HG02571 (cell line): Measurements from ENCODE around the gene C22orf42.
"Not testable (repeated sequence)": the region's sequence is repeated elsewhere in the genome, so short reads cannot be mapped to it uniquely, and the experiment has no call there.

ENCODE experiments used
- ATAC-seq: cut with Tn5 transposase; IDR thresholded peaks from one replicate; pipeline ENCODE4 v1.9.1; 2021; ENCODE audit warnings: mild to moderate bottlenecking, moderate library complexity; ENCODE audit not compliant: unreplicated experiment

Gene C22orf42, protein sequence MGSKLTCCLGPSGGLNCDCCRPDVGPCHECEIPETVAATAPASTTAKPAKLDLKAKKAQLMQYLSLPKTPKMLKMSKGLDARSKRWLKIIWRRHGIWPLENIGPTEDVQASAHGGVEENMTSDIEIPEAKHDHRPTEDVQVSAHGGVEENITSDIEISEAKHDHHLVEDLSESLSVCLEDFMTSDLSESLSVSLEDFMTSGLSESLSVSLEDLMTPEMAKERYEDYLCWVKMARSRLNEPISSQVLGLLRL

GRCh38 chr22:32158712-32159533 is at the start of gene C22orf42:
TSS of gene C22orf42 (minus strand) at chr22:32159303. CDS start at chr22:32159215, 88 bp downstream.
- no peak for ATAC-seq

- ATAC-seq, result no peak
Observed at GRCh38 chr22:32208681-32209080, 49.6 kb upstream of the C22orf42 start.

- no peak for ATAC-seq
Observed at GRCh38 chr22:32207971-32208480, 48.9 kb upstream of the C22orf42 start.

GRCh38 chr22:32206774-32207758 is 48.0 kb upstream of the C22orf42 start:
- ATAC-seq, result no peak

DNA sequence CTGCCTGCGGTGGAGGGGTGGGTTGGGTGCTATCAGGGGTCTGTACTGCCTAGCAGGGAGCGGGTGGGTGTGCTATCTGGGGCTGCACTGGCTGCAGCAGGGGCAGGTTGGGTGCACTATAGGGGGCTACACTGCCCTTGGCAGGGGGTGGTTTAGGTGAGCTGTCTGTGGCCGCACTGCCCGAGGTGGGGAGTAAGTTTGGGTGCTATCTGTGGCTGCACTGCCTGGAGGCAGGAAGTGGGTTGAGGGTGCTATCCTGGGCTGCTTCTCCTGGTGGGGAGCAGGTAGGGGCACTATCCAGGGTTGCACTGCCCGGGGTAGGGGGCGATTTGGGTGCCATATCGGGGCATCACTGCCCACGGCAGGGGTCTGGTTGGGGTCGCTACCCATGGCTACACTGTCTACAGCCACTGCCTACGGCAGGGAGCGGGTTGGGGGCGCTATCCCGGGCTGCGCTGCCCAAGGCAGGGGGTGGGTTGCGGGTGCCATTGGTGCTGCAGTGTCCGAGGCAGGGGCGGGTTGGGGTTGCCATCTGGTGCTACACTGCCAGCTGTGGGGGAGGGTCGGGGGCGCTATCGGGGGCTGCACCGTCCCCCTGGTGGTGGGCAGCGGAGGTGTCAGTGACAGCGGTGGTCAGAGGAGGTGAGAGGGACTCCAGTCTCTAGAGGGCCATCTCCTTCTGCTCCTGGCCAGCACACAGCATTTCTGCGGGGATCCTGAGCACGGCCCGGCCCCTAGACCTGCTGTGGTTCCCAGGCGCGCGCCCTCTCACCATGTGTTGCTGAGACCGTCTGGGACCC is 47.1 kb upstream of the C22orf42 start:
- ATAC-seq, result no peak

GRCh38 chr22:32204856-32205722 is 46.0 kb upstream of the C22orf42 start, which contains the start of gene RFPL2:
TSS of gene RFPL2 (minus strand) at chr22:32205073. CDS start at chr22:32202451, 2,622 bp downstream.
- no peak for ATAC-seq

DNA sequence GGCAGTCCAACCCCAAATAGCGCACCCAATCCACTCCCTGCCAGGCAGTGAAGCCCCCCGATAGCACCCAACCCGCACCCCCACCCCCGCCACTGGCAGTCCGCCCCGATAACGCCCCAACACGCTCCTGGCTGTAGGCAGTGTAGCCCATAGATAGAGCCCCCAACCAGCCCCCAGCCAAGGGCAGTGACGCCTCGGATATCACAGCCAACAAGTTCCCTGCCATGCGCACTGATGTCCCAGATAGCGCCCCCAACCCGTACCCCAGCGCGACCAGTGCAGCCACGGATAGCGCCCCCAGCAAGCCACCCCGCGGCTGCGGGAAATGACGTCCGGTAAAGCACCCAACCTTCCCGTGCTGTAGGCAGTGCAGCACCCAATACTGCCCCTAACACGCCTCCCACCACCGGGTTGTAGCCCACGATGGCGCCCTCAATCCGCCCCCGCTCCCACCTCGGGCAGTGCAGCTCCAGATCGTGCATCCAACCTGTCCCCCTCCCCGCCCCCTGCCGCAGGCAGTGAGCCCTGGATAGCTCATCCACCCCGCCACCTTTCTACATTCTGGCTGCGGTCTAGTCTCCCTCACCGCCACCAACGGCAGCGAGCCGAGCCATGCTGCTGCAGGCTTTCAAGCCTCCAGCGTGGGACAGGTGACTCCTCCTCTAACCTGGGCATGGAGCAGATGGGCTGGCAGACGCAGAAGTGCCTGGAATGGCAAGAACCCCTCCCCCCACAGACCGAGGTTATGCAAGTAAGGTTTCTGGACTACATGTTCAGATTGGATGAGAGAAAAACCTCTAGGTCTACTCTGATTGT is 45.1 kb upstream of the C22orf42 start:
- ATAC-seq, result no peak

DNA sequence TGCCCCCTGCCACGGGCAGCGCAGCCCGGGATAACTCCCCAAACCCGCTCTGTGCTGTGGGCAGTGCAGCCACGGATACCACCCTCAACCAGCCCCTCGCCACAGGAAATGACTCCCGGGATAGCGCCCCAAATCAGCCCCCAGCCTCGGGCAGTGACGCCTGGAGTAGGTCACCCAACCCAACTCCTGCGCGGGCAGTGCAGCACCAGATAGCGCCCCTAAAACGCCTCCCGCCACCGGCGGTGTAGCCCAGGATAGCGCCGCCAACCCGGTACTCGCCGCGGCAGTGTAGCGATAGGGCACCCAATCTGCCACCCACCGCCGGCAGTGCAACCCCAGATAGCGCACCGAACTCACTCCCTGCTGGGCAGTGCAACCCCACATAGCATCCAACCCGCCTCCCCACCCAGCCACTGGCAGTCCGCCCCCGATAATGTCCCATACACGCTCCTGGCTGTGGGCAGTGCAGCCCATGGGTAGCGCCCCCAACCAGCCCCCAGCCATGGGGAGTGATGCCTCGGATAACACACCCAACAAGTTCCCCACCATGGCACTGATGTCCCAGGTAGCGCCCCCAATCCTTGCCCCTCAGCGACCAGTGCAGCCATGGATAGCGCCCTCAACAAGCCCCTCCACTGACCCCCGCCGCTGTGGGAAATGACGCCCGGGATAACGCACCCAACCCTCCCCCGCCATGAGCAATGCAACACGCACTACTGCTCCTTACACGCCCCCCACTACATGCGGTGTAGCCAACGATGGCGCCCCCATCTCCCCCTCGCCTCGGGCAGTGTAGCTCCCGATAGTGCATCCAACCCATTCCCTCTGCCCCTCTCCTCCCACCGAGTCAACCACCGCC is 44.3 kb upstream of the C22orf42 start:
- ATAC-seq, result no peak

GRCh38 chr22:32202539-32203180 is 43.6 kb upstream of the C22orf42 start:
- ATAC-seq, result no peak

DNA sequence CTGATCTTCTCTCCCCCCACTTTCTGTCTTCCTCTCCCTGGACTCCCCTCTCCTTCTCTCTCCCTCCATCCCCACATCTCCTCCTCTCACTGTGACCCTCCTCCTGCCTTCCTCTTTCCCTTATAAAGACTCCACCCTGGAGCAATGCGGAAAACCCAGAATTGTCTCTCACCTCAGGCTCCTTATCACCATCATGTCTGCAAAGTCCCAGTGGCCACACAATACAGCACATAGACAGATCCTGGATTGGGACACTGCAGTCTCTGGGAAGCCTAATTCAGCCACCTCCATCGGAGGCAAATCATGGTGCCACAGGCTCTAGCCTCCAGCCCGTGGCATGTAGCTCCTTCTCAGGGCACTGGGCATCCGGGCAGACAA is 43.0 kb upstream of the C22orf42 start:
- no peak for ATAC-seq

GRCh38 chr22:32200752-32201151 is 41.6 kb upstream of the C22orf42 start:
- no peak for ATAC-seq

DNA sequence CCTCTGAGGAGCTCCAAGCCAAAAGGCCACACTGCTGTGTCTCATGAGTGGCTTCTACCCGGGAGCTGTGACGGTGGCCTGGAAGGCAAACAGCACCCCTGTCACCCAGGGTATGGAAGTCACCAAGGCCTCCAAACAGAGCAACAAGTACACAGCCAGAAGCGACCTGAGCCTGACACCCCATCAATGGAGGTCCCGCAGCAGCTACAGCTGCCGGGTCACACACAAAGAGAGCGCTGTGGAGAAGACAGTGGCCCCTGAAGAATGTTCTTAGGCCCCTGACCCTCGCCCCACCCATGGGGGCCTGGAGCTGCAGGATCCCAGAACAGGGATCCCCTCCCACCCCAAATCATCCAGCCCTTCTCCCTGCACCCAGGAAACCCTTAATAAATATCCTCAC is 40.9 kb upstream of the C22orf42 start:
- no peak for ATAC-seq

DNA sequence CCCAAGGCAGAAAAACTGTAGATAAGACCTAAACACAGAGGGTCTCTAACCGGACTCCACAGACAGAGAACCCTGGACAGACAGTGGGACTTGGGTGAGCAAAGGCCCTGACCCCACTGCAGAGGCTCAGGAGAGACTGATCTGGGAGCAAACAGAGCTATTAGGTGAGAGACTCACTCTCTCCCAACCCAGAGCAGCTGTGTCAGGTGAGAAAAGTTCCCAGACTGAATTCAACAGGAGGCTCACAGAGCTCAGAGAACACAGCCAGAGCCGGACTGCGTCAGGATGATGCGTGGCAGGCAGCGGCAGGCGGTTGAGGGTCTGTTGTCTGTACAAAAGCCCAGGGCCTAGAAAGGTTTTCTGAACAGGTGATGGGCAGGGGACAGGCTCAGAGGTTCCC is 40.2 kb upstream of the C22orf42 start:
- no peak for ATAC-seq

DNA sequence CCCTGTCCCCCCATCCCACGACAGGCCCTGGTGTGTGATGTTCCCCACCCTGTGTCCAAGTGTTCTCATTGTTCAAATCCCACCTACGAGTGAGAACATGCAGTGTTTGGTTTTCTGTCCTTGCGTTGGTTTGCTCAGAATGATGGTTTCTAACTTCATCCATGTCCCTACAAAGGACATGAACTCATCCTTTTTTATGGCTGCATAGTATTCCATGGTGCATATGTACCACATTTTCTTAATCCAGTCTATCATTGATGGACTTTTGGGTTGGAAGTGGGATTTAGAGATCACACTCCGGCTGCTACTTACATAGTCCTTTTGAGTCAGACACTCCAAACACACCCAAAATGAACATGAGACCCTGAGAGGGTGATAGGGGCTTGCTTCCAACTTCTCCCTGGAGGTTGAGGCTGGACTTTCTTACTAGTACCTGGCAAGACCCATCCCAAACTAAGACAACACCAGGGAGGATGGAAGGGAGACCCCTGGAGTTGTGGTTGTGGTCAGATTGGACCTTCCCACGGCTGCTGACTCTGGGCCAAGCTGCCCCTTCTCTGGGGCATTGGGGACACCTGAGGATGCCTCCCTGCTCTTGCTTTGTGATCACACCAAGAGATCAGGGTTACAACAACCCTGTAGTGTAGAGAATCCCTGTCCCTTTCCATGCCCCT is 38.6 kb upstream of the C22orf42 start:
- not testable (repeated sequence) for ATAC-seq

DNA sequence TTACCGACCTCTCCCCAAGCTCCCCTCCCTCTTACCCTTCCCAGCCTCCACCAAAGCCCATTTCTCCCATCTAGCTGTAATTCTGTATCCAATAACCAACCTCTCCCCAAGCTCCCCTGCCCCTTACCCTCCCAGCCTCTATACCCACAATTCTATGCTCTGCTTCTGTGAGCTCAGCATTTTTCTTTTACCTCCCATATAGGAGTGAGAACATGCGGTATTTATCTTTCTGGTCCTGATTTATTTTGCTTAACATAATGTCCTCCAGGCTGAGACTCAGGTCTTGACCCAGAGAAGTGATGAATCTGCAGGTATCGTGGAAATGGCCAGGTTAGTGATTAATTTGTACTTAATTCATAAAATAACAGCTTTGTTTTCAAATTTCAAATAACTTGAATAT is 36.8 kb upstream of the C22orf42 start:
- ATAC-seq, result not testable (repeated sequence)

- ATAC-seq, result not testable (repeated sequence)
Observed at GRCh38 chr22:32193346-32193745, 34.2 kb upstream of the C22orf42 start.
